Omental fat pad (tissue), 4 donors: Measurements from ENCODE around the gene SEMA3A. TPM values are rescaled to one million over a fixed set of nuclear protein-coding genes. Genes with fewer than 3 reads are reported as not detected.
"Not testable (repeated sequence)": the region's sequence is repeated elsewhere in the genome, so short reads cannot be mapped to it uniquely, and the experiment has no call there.

Source experiments
- ATAC-seq: fragments of 150-250 bp; one replicate; pipeline ENCODE4 v1.9.1; 2016; ENCODE audit warnings: mild to moderate bottlenecking, moderate library complexity; ENCODE audit not compliant: low FRiP score
- DNase-seq: peaks from one replicate; pipeline ENCODE4 v3.0.0-alpha.2; 2019; ENCODE audit warnings: low spot score
- total RNA-seq, 4 donors: library from RNA; depleted of rRNA; stranded (reverse); fragments of >200 nt; gene quantifications; one replicate each; pipeline ENCODE4 v1.1.0, GENCODE V29; 2016
- TF ChIP-seq, protein P1 (sequence below), 3 donors: fragments of 450-650 bp; IDR thresholded peaks; one replicate each; pipeline ENCODE4 v1.5.1; 2016 to 2017; ENCODE audit warnings: antibody characterized with exemption in 3 of 3, mild to moderate bottlenecking in 3 of 3, moderate library complexity in 2 of 3

The SEMA3A gene
- total RNA-seq, 4 donors from 2014 or later = 4.3 to 11.4 (median 7.4) TPM

DNA sequence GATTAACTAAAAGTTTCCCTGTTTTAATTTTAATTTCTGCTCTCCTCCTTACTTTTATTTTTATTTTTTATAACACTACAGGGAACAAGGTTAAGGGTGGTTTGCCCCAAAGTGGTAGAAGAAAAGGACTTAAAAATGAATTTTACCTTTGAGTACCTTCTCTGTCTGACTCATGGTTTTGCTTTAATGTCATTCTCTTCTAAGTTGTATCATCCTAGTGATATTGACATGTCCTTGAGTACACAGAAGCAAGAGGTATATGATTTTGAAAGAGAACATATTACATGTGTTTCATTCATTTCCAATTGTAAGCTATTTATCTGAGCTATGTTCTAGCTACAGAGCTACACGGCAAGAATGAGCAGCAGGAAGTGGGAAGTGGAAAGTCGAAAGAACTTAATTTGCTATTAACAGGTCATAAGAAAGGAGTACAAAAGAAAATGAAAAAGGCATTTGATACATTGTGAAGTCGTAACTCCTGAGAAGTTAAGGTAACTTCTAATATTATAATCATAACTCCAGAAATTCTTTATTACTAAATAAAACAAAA lies 112.5 kb downstream of the SEMA3A start:
- DNase-seq (no peak), ATAC-seq (no peak)
- TF ChIP-seq, protein P1, sequence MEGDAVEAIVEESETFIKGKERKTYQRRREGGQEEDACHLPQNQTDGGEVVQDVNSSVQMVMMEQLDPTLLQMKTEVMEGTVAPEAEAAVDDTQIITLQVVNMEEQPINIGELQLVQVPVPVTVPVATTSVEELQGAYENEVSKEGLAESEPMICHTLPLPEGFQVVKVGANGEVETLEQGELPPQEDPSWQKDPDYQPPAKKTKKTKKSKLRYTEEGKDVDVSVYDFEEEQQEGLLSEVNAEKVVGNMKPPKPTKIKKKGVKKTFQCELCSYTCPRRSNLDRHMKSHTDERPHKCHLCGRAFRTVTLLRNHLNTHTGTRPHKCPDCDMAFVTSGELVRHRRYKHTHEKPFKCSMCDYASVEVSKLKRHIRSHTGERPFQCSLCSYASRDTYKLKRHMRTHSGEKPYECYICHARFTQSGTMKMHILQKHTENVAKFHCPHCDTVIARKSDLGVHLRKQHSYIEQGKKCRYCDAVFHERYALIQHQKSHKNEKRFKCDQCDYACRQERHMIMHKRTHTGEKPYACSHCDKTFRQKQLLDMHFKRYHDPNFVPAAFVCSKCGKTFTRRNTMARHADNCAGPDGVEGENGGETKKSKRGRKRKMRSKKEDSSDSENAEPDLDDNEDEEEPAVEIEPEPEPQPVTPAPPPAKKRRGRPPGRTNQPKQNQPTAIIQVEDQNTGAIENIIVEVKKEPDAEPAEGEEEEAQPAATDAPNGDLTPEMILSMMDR (IDR thresholded peaks at IDR 0.05) = no peak

DNA sequence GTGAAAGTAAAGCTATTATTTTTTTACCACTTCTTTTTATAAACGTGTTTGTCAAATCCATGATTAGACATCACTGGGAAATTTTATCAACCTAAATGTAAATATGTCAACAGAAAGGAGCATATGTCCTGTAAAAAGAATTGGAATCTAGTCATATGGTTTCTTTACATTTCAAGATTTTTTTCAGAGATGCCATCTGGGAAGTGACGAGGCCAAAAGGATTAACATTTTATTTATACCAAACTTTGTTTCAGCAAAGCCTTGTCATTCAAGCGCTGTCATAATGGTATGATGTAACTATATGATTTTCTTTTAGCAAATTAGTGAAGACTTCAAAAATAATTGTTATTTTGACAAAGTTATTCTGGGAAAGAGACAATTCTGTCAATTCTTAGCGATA lies 117.3 kb downstream of the SEMA3A start:
- DNase-seq = no peak
- TF ChIP-seq, protein P1 (IDR thresholded peaks at IDR 0.05) = no peak
- no peak for ATAC-seq

- ATAC-seq (no peak), DNase-seq (no peak)
- TF ChIP-seq, protein P1 (IDR thresholded peaks at IDR 0.05) = no peak
These were observed 118.4 kb downstream of the SEMA3A start for GRCh38 chr7:84076219-84076618.

GRCh38 chr7:84073186-84073875 lies 121.3 kb downstream of the SEMA3A start:
- DNase-seq (no peak), ATAC-seq (no peak)
- TF ChIP-seq, protein P1 (IDR thresholded peaks at IDR 0.05) = no peak

DNA sequence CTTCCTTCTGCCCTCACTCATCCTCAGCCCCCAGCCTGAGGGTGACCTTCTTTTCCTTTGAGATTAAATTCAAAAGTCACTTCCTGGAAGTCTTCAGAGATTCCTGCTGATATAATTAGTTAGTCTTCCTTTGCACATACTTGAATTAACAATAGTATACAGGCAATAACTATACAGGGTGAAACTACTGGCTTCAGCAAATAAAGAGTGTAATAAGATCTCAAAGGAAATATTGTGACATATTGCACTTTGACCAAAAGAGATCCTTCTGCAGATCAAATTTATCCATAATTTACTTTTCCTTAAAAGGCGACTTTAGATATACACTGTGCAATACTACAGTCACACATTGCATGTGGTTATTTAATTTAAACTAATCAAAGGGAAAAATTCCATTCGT lies 123.8 kb downstream of the SEMA3A start:
- ATAC-seq = no peak
- DNase-seq = no peak
- TF ChIP-seq, protein P1 (IDR thresholded peaks at IDR 0.05) = no peak

GRCh38 chr7:84069999-84070500 lies 124.5 kb downstream of the SEMA3A start:
- DNase-seq (no peak), ATAC-seq (no peak)
- TF ChIP-seq, protein P1 (IDR thresholded peaks at IDR 0.05) = no peak

DNA sequence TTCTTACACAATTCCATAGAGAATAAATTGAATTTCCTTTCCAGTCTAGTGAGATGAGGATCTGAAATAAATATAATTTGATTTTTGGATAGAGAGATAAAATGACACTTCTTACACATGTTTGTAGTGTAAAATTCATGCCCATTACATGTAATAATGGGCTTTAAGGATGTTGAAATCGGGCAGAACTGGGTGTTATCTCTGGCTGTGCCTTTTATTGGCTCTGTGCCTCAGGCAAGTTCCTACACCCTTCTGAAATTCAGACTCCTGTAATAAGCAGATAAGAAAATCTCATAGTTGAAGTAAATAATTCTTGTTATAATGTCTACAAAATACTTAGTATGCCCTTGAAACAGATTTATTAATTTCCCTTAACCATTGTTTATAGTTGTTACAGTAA lies 125.6 kb downstream of the SEMA3A start:
- DNase-seq (no peak), ATAC-seq (no peak)
- TF ChIP-seq, protein P1 (IDR thresholded peaks at IDR 0.05) = no peak

GRCh38 chr7:84062489-84062901 lies 132.1 kb downstream of the SEMA3A start:
- DNase-seq, ATAC-seq: not testable (repeated sequence)
